GM18520 (cell line): ENCODE data around the gene SHISA9.

Experiments used
- ATAC-seq: cut with Tn5 transposase; IDR thresholded peaks from one replicate; pipeline ENCODE4 v1.9.1; 2021; ENCODE audit not compliant: unreplicated experiment

SHISA9 gene

GRCh38 chr16:12942861-12943260 is 41.5 kb downstream of the SHISA9 start:
- ATAC-seq, result no peak

GRCh38 chr16:12944300-12944699 is 42.9 kb downstream of the SHISA9 start:
- ATAC-seq, result no peak

GRCh38 chr16:12951392-12951791 is 50.0 kb downstream of the SHISA9 start:
- ATAC-seq, result no peak

- no peak for ATAC-seq
Observed at GRCh38 chr16:12951976-12952375, 50.6 kb downstream of the SHISA9 start.

GRCh38 chr16:12958366-12958765 is 57.0 kb downstream of the SHISA9 start:
- no peak for ATAC-seq

- ATAC-seq, result no peak
Observed at GRCh38 chr16:12959072-12959471, 57.7 kb downstream of the SHISA9 start.

- ATAC-seq, result no peak
Observed at GRCh38 chr16:12961626-12962025, 60.2 kb downstream of the SHISA9 start.

GRCh38 chr16:12964461-12964860 is 63.1 kb downstream of the SHISA9 start:
- ATAC-seq, result no peak

GRCh38 chr16:12965274-12965804 is 63.9 kb downstream of the SHISA9 start:
- no peak for ATAC-seq

GRCh38 chr16:12971241-12971640 is 69.8 kb downstream of the SHISA9 start:
- ATAC-seq, result no peak

- ATAC-seq, result no peak
Observed at GRCh38 chr16:12972246-12972645, 70.8 kb downstream of the SHISA9 start.

GRCh38 chr16:12975766-12976165 is 74.4 kb downstream of the SHISA9 start:
- ATAC-seq, result no peak

GRCh38 chr16:12976496-12976895 is 75.1 kb downstream of the SHISA9 start:
- no peak for ATAC-seq

GRCh38 chr16:12976936-12977335 is 75.5 kb downstream of the SHISA9 start:
- ATAC-seq, result no peak

- no peak for ATAC-seq
Observed at GRCh38 chr16:12985516-12985915, 84.1 kb downstream of the SHISA9 start.

- ATAC-seq, result no peak
Observed at GRCh38 chr16:12988071-12988470, 86.7 kb downstream of the SHISA9 start.

- no peak for ATAC-seq
Observed at GRCh38 chr16:12992066-12992465, 90.7 kb downstream of the SHISA9 start.

GRCh38 chr16:12994402-12994801 is 93.0 kb downstream of the SHISA9 start:
- no peak for ATAC-seq

- no peak for ATAC-seq
Observed at GRCh38 chr16:12995721-12996372, 94.4 kb downstream of the SHISA9 start.

- ATAC-seq, result no peak
Observed at GRCh38 chr16:12998361-12999085, 97.1 kb downstream of the SHISA9 start.

- ATAC-seq, result no peak
Observed at GRCh38 chr16:12999368-12999767, 98.0 kb downstream of the SHISA9 start.

GRCh38 chr16:13005721-13006247 is 104.4 kb downstream of the SHISA9 start:
- no peak for ATAC-seq
